ENCODE data around the gene TMEM208.

The TMEM208 gene

DNA sequence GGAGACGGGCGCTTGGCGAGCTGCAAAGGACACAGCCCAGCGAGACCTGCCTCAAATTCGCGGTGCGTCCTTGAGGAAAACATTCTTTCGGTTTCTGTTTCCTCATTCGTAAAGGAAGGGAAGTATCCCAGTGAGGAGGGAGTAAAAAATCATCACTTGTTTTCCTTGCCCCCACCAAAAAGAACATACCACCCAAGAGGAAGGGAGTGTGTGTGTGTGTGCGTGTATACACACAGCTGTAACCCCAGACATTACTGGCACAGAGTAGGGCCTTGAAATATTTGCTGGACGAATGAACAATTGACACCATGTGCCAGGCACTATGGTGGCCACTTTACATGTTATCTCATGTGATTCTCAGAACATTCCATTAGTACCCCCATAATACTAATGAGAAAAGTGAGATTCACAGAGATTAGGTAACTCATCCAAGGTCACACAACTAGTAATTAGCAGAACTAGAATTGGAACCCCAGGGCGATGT is 41.2 kb upstream of the TMEM208 start:
- peaks cover 37% of the 10 kb centered on the region for H3K4me1 ChIP-seq (ENCODE audit: control insufficient read depth, insufficient read depth, low read length)
- no peak for DNase-seq (ENCODE audit: low read depth)
- H3K4me3 ChIP-seq (ENCODE audit: low read length), result peak overlapping the region; percentile 29
- H3K9ac ChIP-seq (ENCODE audit: low read length), result no peak overlapping the region
- H3K9me3 ChIP-seq (ENCODE audit: control insufficient read depth, low read length), result no peaks in the 10 kb centered on the region
- no peaks in the 10 kb centered on the region for H3K36me3 ChIP-seq (ENCODE audit: control insufficient read depth, insufficient read depth, low read length, severe bottlenecking)
- no peaks in the 10 kb centered on the region for H3K27me3 ChIP-seq (replicated peaks; ENCODE audit: control insufficient read depth, insufficient read depth, low read length)

DNA sequence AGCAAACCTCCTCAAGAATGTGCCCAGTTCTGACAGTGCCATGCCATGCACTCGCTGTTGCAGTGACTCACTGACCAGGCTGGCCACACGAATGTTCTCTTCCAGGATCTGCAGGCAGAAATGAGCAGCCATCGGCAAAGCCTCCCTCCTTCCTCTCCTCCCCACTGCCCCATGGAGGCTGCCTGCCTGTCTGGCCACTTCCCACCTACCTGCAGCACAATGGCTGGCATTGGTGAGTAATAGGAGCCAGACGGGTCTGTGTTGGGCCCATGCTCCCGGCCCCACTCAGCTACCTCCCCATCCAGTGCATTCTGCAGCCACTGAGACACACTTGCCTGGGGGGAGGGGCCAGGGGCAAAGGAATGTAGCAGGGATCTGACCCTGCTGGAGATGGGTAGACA is 40.4 kb upstream of the TMEM208 start:
- H3K9ac ChIP-seq (ENCODE audit: low read length), result no peak overlapping the region
- no peak overlapping the region for H3K4me3 ChIP-seq (ENCODE audit: low read length)
- peaks cover 30% of the 10 kb centered on the region for H3K4me1 ChIP-seq (ENCODE audit: control insufficient read depth, insufficient read depth, low read length)
- no peaks in the 10 kb centered on the region for H3K36me3 ChIP-seq (ENCODE audit: control insufficient read depth, insufficient read depth, low read length, severe bottlenecking)
- no peaks in the 10 kb centered on the region for H3K9me3 ChIP-seq (ENCODE audit: control insufficient read depth, low read length)
- peak; percentile 41 for DNase-seq (ENCODE audit: low read depth)
- no peaks in the 10 kb centered on the region for H3K27me3 ChIP-seq (replicated peaks; ENCODE audit: control insufficient read depth, insufficient read depth, low read length)

- Histone ChIP-seq H3K4me1 (ENCODE audit: control insufficient read depth, insufficient read depth, low read length) (peaks cover 24% of the 10 kb centered on the region), H3K27me3 (replicated peaks; ENCODE audit: control insufficient read depth, insufficient read depth, low read length) (no peaks in the 10 kb centered on the region), H3K4me3 (ENCODE audit: low read length) (no peak overlapping the region), H3K36me3 (ENCODE audit: control insufficient read depth, insufficient read depth, low read length, severe bottlenecking) (no peaks in the 10 kb centered on the region), H3K9me3 (ENCODE audit: control insufficient read depth, low read length) (no peaks in the 10 kb centered on the region), H3K9ac (ENCODE audit: low read length) (no peak overlapping the region)
- DNase-seq (ENCODE audit: low read depth), result no peak
Measured at GRCh38 chr16:67187175-67187890, 39.6 kb upstream of the TMEM208 start.

DNA sequence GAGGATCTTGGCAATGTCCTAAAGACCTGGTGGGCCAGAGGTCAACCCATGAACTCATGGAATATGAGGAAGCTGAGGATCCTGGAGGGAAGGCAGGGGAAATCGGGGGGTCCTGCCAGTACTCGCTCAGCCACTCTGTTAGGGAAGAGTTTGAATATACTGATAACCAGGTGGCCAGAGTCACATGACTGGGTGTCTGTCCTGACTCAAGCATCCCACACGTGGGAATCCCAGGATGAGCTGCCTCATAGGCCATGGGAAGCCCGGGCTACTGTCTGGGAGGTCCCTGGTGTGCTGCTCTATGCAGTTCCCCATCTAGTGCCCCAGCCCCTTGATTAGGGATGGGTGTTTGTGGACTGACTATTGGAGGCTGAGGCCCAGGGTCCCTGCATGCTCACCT is 38.6 kb upstream of the TMEM208 start:
- no peak overlapping the region for H3K4me3 ChIP-seq (ENCODE audit: low read length)
- H3K27me3 ChIP-seq (replicated peaks; ENCODE audit: control insufficient read depth, insufficient read depth, low read length), result no peaks in the 10 kb centered on the region
- H3K9ac ChIP-seq (ENCODE audit: low read length), result no peak overlapping the region
- peaks cover 21% of the 10 kb centered on the region for H3K4me1 ChIP-seq (ENCODE audit: control insufficient read depth, insufficient read depth, low read length)
- H3K9me3 ChIP-seq (ENCODE audit: control insufficient read depth, low read length), result no peaks in the 10 kb centered on the region
- no peak for DNase-seq (ENCODE audit: low read depth)
- no peaks in the 10 kb centered on the region for H3K36me3 ChIP-seq (ENCODE audit: control insufficient read depth, insufficient read depth, low read length, severe bottlenecking)

GRCh38 chr16:67188798-67189197 is 38.1 kb upstream of the TMEM208 start:
- no peak overlapping the region for H3K4me3 ChIP-seq (ENCODE audit: low read length)
- H3K9ac ChIP-seq (ENCODE audit: low read length), result no peak overlapping the region
- H3K36me3 ChIP-seq (ENCODE audit: control insufficient read depth, insufficient read depth, low read length, severe bottlenecking), result peaks cover 2% of the 10 kb centered on the region
- DNase-seq (ENCODE audit: low read depth), result no peak
- H3K27me3 ChIP-seq (replicated peaks; ENCODE audit: control insufficient read depth, insufficient read depth, low read length), result no peaks in the 10 kb centered on the region
- H3K4me1 ChIP-seq (ENCODE audit: control insufficient read depth, insufficient read depth, low read length), result peaks cover 25% of the 10 kb centered on the region
- no peaks in the 10 kb centered on the region for H3K9me3 ChIP-seq (ENCODE audit: control insufficient read depth, low read length)

DNA sequence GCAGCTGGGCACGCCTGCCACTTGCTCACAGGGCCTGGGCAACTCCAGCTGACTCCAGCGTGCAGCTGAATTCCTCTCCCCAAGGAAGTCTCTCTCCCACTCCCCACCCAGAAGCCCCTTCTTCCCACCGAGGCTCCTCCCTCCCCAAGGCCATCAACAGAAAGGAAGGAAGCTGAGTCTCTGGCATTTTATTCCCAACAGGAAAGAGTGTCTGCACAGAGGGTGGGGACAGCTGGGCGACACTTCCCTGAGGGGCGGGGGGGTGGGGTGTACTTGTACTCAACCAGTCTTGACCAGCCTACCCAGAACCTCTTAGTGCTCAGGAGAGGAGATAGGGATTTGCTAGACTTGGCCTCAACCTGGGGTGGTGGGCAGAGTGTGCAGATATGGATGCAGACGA is 36.9 kb upstream of the TMEM208 start, which contains the start of gene EXOC3L1:
TSS of gene EXOC3L1 (minus strand) at position 96 of the 400 bp plus-strand sequence. CDS start 460 bp downstream, outside the sequence.
- no peaks in the 10 kb centered on the region for H3K27me3 ChIP-seq (replicated peaks; ENCODE audit: control insufficient read depth, insufficient read depth, low read length)
- no peak within 1 kb of the TSS for H3K9ac ChIP-seq (ENCODE audit: low read length)
- DNase-seq (ENCODE audit: low read depth), result no peak
- H3K36me3 ChIP-seq (ENCODE audit: control insufficient read depth, insufficient read depth, low read length, severe bottlenecking), result peaks cover 15% of the 10 kb centered on the region
- H3K4me3 ChIP-seq (ENCODE audit: low read length), result no peak within 1 kb of the TSS
- H3K4me1 ChIP-seq (ENCODE audit: control insufficient read depth, insufficient read depth, low read length), result peaks cover 24% of the 10 kb centered on the region
- no peaks in the 10 kb centered on the region for H3K9me3 ChIP-seq (ENCODE audit: control insufficient read depth, low read length)

DNA sequence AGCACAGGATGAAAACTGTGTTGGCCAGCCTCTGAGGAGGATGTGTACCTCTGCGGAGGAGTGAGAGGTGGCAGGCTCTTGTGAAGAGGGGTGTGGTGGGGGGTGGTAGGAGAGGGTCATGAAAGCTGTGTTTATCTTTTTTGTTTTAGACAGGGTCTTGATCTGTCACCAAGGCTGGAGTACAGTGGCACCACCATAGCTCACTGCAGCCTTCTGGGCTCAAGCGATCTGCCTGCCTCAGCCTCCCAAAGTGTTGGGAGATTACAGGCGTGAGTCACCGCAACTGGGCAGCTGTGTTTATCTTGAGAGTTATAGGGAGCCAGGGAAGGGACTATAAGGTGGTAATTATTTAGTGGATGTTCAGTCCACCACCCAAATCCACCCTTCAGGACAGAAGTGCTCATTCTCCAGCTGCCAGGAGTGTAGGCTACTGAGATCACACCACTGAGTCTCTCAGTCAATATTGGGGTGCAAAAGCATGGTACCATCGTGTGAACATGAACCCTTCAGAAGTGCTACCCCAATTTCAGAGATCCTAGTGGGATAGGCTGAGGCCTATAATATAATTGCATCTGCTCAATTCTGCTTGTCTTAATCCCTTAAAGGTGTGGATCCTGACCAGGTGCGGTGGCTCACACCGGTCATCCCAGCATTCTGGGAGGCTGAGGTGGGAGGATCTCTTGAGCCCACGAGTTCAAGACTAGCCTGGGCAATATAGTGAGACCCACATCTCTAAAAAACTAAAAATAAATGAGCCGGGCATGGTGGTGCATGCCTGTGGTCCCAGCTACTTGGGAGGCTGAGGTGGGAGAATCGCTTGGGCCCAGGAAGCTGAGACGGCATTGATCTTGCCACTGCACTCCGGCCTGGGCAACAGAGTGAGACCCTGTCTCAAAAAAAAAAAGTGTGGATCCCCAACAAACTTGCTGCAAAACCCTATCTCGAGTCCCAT is 36.2 kb upstream of the TMEM208 start:
- peaks cover 19% of the 10 kb centered on the region for H3K4me1 ChIP-seq (ENCODE audit: control insufficient read depth, insufficient read depth, low read length)
- H3K27me3 ChIP-seq (replicated peaks; ENCODE audit: control insufficient read depth, insufficient read depth, low read length), result no peaks in the 10 kb centered on the region
- no peak overlapping the region for H3K9ac ChIP-seq (ENCODE audit: low read length)
- no peaks in the 10 kb centered on the region for H3K9me3 ChIP-seq (ENCODE audit: control insufficient read depth, low read length)
- H3K4me3 ChIP-seq (ENCODE audit: low read length), result no peak overlapping the region
- H3K36me3 ChIP-seq (ENCODE audit: control insufficient read depth, insufficient read depth, low read length, severe bottlenecking), result peaks cover 21% of the 10 kb centered on the region
- DNase-seq (ENCODE audit: low read depth), result no peak

GRCh38 chr16:67191411-67191994 is 35.4 kb upstream of the TMEM208 start:
- Histone ChIP-seq H3K27me3 (replicated peaks; ENCODE audit: control insufficient read depth, insufficient read depth, low read length) (no peaks in the 10 kb centered on the region), H3K9me3 (ENCODE audit: control insufficient read depth, low read length) (no peaks in the 10 kb centered on the region), H3K36me3 (ENCODE audit: control insufficient read depth, insufficient read depth, low read length, severe bottlenecking) (peaks cover 29% of the 10 kb centered on the region), H3K9ac (ENCODE audit: low read length) (peak overlapping the region; percentile 99), H3K4me1 (ENCODE audit: control insufficient read depth, insufficient read depth, low read length) (peaks cover 17% of the 10 kb centered on the region), H3K4me3 (ENCODE audit: low read length) (peak overlapping the region; percentile 98)
- DNase-seq (ENCODE audit: low read depth), result no peak

DNA sequence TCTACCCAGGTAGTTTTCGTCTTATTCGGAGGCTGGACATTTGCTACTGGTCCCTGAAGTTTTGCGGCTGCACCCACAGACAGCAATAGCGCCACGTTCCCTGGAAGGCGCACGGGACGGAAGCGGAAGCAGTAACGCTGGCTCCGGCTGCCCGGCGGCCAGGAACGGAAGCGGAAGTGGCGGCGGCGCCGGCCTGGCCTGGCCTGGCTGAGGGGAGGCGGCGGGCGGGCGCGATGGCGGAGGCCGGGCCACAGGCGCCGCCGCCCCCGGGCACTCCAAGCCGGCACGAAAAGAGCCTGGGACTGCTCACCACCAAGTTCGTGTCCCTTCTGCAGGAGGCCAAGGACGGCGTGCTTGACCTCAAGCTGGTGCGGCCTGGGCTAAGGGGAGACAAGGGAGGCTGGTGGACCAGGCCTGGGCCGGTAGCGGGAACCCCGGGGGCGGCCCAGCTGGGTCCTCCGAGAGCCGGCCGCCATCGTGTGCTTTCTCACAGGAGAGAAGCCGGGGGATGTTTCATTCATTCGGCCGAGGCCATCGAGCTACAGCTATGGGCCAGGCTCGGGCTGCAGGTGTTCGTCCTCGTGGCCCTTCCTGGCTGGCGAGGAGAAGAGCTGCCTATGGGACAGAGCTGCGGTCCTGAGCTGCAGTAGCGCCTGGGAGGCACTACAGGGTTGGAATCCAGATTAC is 34.8 kb upstream of the TMEM208 start, which contains the start of gene E2F4:
TSS of gene E2F4 (plus strand) at position 161 of the 687 bp plus-strand sequence. CDS start at position 234, 73 bp downstream.
- H3K4me3 ChIP-seq (ENCODE audit: low read length), result peak within 1 kb of the TSS; percentile 98
- peaks cover 17% of the 10 kb centered on the region for H3K4me1 ChIP-seq (ENCODE audit: control insufficient read depth, insufficient read depth, low read length)
- no peaks in the 10 kb centered on the region for H3K27me3 ChIP-seq (replicated peaks; ENCODE audit: control insufficient read depth, insufficient read depth, low read length)
- peaks cover 36% of the 10 kb centered on the region for H3K36me3 ChIP-seq (ENCODE audit: control insufficient read depth, insufficient read depth, low read length, severe bottlenecking)
- peak; percentile 98 for DNase-seq (ENCODE audit: low read depth)
- H3K9me3 ChIP-seq (ENCODE audit: control insufficient read depth, low read length), result no peaks in the 10 kb centered on the region
- H3K9ac ChIP-seq (ENCODE audit: low read length), result peak within 1 kb of the TSS; percentile 99

GRCh38 chr16:67192781-67193361 is 34.1 kb upstream of the TMEM208 start:
- Histone ChIP-seq H3K9me3 (ENCODE audit: control insufficient read depth, low read length) (no peaks in the 10 kb centered on the region), H3K4me3 (ENCODE audit: low read length) (peak overlapping the region; percentile 98), H3K9ac (ENCODE audit: low read length) (peak overlapping the region; percentile 99), H3K4me1 (ENCODE audit: control insufficient read depth, insufficient read depth, low read length) (peaks cover 21% of the 10 kb centered on the region), H3K36me3 (ENCODE audit: control insufficient read depth, insufficient read depth, low read length, severe bottlenecking) (peaks cover 43% of the 10 kb centered on the region), H3K27me3 (replicated peaks; ENCODE audit: control insufficient read depth, insufficient read depth, low read length) (no peaks in the 10 kb centered on the region)
- no peak for DNase-seq (ENCODE audit: low read depth)
